Heart right ventricle (tissue), 16 donors: ENCODE measurements around the gene ZDHHC4. TPM values are rescaled to one million over a fixed set of nuclear protein-coding genes. Genes with fewer than 3 reads are reported as not detected.

ENCODE experiments used
- ATAC-seq, 8 donors: fragments of 200-7000 bp; cut with Tn5 transposase; one replicate each; pipeline ENCODE4 v1.9.1; 2020; ENCODE audit warnings: mild to moderate bottlenecking in 8 of 8, moderate library complexity in 8 of 8, moderate number of reproducible peaks in 1 of 8
- DNase-seq, 2 donors: peaks; one replicate each; pipeline ENCODE4 v3.0.0-alpha.2; 2020
- H3K27ac ChIP-seq, 10 donors: fragments of 200-600 bp; sonication (generic) in 2 of 10; one replicate each; pipeline versions ENCODE4 v1.5.0 to v1.8.0; 2020 to 2022; ENCODE audit warnings: mild to moderate bottlenecking in 3 of 10
- H3K27me3 ChIP-seq, 7 donors: fragments of 200-600 bp; one replicate each; pipeline ENCODE4 v1.8.0; 2021 to 2022; ENCODE audit warnings: mild to moderate bottlenecking in 2 of 7
- H3K36me3 ChIP-seq, 9 donors: fragments of 200-600 bp; sonication (generic) in 1 of 9; one replicate each; pipeline versions ENCODE4 v1.5.0 to v1.8.0; 2020 to 2022; ENCODE audit warnings: mild to moderate bottlenecking in 2 of 9
- H3K4me1 ChIP-seq, 9 donors: fragments of 200-600 bp; sonication (generic) in 1 of 9; one replicate each; pipeline versions ENCODE4 v1.5.0 to v1.8.0; 2020 to 2022; ENCODE audit warnings: mild to moderate bottlenecking in 4 of 9
- H3K4me3 ChIP-seq, 10 donors: fragments of 200-600 bp; sonication (generic) in 2 of 10; one replicate each; pipeline versions ENCODE4 v1.5.0 to v1.8.0; 2020 to 2022; ENCODE audit warnings: mild to moderate bottlenecking in 7 of 10, moderate library complexity in 2 of 10
- H3K9me3 ChIP-seq, 11 donors: fragments of 200-600 bp in 10 of 11; sonication (generic) in 2 of 11; one replicate each; pipeline versions ENCODE4 v1.5.0 to v1.8.0; 2013 to 2022; ENCODE audit warnings: mild to moderate bottlenecking in 2 of 11, control low read depth in 1 of 11, moderate library complexity in 1 of 11
- CTCF ChIP-seq, 9 donors: fragments of 200-600 bp; sonication (generic) in 2 of 9; IDR thresholded peaks; one replicate each; pipeline versions ENCODE4 v1.5.0 to v1.8.0; 2021 to 2022; ENCODE audit warnings: antibody characterized with exemption in 9 of 9, mild to moderate bottlenecking in 5 of 9, moderate library complexity in 1 of 9
- WGBS, 2 donors: extraction: QIAGEN DNeasy Blood & Tissue Kit; methylation state at CpG; one replicate each; pipeline ENCODE4 v1.1.7; 2013; ENCODE audit warnings: inconsistent platforms in 1 of 2; 5-methylcytosine and 5-hydroxymethylcytosine counted together
- intact Hi-C, 10 donors: fragments of 100-400 bp; cut with DNase I; formaldehyde crosslinking; loops; one replicate each; pipeline versions ENCODE4 v1.11.1 to v1.14.2; 2022
- polyA plus RNA-seq, 2 donors: library from polyadenylated mRNA; stranded (reverse); fragments of 200-250 nt; gene quantifications; one replicate each; pipeline ENCODE4 v1.2.3, GENCODE V29; 2013
- total RNA-seq, 10 donors: library from RNA; stranded (reverse); fragmentation: NEBNext Ultra II Directional in 3 of 10; extraction: Animal tissue kit (Norgen Biotek cat#: 25700) in 3 of 10; gene quantifications; one replicate each; pipeline versions ENCODE4 v1.2.1 to v1.2.4, GENCODE V29; 2021 to 2023
- donor health status: Arrhythmogenic right ventricular cardiomyopathy.
- donor health status: ischemic (EF 13 %, LVEDD 7.1; RV severe dilation, severe dysfunction).
- donor health status: healthy with polysubstance abuse.
- donor health status: DM: no; HTN: yes; CAD: no.
- donor health status: DM: no; HTN: no; CAD: no.
- donor health status: ischemic (EF 25% LVEDD 6.9; RV normal size, moderate dysfunction).
- donor health status: ischemic (EF 25% LVEDD 5.7; RV mildly dilated, moderate dysfunction).
- donor health status: healthy.
- donor health status: DM: yes; HTN: yes; CAD: no.
- donor health status: Ischemic cardiomyopathy.
- donor health status: ischemic (EF 35%, LVEDD 5.7; RV mildly dilated, moderate dysfunction).
- donor health status: nonischemic (EF 11% LVEDD 7.7; RV severe dilation, severe dysfunction).
- donor health status: DM: yes; HTN: yes; CAD: no.
- donor health status: PGD.
- donor health status: ischemic (EF 29% LVEDD 5.4; RV normal size, mild dysfunction).
- donor health status: nonischemic (EF 23%, LVEDD 6.1; RV moderate dilation, normal function).

ZDHHC4 gene
- total and polyA plus RNA-seq, 12 donors = 25.5 to 54.2 (median 43.3) TPM

GRCh38 chr7:6622134-6622710 is 45.0 kb downstream of the ZDHHC4 start:
- H3K4me1 ChIP-seq = peaks cover 0 to 3% (median 0%) of the 10 kb centered on the region in 9 donors
- no peaks in the 10 kb centered on the region for H3K9me3 ChIP-seq
- WGBS, 2 donors = 97% methylated on average over 66 to 67 of the region's 67 CpGs
- no peak for TF ChIP-seq CTCF (IDR thresholded peaks at IDR 0.05)
- no peak overlapping the region for H3K27ac ChIP-seq
- H3K4me3 ChIP-seq = no peak overlapping the region
- ATAC-seq (no peak), DNase-seq (no peak)
- intact Hi-C loops = no loop called here
- no peaks in the 10 kb centered on the region for H3K27me3 ChIP-seq
- peaks cover 0 to 65% (median 8%) of the 10 kb centered on the region in 9 donors for H3K36me3 ChIP-seq

- 83 to 84% methylated on average over 15 of the region's 15 CpGs for WGBS, 2 donors
- DNase-seq = no peak
Measured at GRCh38 chr7:6623589-6624245, 46.5 kb downstream of the ZDHHC4 start.

DNA sequence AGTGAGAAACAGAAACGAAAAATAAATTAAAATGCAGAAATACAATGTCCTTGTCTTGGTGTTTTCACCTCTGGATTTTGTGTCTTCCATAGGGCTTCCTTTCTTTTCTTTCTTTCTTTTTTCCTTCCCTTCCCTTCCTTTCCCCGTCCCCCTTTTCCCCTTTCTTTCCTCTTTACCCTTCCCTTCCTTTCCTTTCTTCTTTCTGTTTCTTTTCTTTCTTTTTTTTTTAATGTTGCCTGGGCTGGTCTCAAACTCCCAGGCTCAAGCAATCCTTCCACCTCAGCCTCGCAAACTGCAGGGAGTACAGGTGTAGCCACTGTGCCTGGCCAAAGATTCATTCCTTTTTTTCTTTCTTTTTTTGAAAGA is 47.0 kb downstream of the ZDHHC4 start:
- H3K9me3 ChIP-seq = no peaks in the 10 kb centered on the region
- TF ChIP-seq CTCF (IDR thresholded peaks at IDR 0.05) = no peak
- H3K27ac ChIP-seq = peak overlapping the region in 1 of 10 donors; percentile 53
- DNase-seq (no peak), ATAC-seq (no peak)
- no peaks in the 10 kb centered on the region for H3K27me3 ChIP-seq
- peaks cover 0 to 51% (median 8%) of the 10 kb centered on the region in 9 donors for H3K36me3 ChIP-seq
- peaks cover 0 to 3% (median 0%) of the 10 kb centered on the region in 9 donors for H3K4me1 ChIP-seq
- WGBS, 2 donors = 79 to 83% methylated on average over 3 of the region's 3 CpGs
- intact Hi-C loops = no loop called here
- no peak overlapping the region for H3K4me3 ChIP-seq

More at GRCh38 chr7:6623589-6624245, 46.5 kb downstream of the ZDHHC4 start:
- Histone ChIP-seq H3K9me3 (no peaks in the 10 kb centered on the region), H3K27ac (peak overlapping the region in 1 of 10 donors; percentile 53), H3K4me1 (peaks cover 0 to 3% (median 0%) of the 10 kb centered on the region in 9 donors), H3K4me3 (no peak overlapping the region), H3K36me3 (peaks cover 0 to 51% (median 8%) of the 10 kb centered on the region in 9 donors), H3K27me3 (no peaks in the 10 kb centered on the region)
- no peak for ATAC-seq
- intact Hi-C loops = no loop called here
- no peak for TF ChIP-seq CTCF (IDR thresholded peaks at IDR 0.05)

DNA sequence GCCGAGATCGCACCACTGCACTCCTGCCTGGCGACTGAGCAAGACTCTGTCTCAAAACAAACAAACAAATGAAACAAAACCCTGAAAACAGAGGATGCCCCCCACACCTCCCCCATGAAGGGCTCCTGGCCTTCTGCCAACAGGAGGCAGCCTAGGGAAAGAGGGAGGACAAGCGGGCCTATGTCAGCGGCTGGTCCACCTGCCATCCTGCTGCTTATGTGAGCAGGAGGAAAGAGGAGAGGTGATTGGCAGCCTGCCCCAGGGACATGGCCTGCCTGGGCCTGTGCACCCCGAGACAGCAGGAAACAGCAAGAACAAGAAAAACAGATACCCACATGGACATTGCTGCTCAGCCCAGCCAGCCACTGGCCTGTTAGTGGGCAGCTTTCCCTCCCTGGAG is 50.8 kb downstream of the ZDHHC4 start:
- intact Hi-C loops = no loop called here
- Histone ChIP-seq H3K27me3 (no peaks in the 10 kb centered on the region), H3K9me3 (no peaks in the 10 kb centered on the region), H3K36me3 (peaks cover 0 to 22% (median 0%) of the 10 kb centered on the region in 9 donors), H3K4me1 (no peaks in the 10 kb centered on the region), H3K4me3 (no peak overlapping the region), H3K27ac (no peak overlapping the region)
- TF ChIP-seq CTCF (IDR thresholded peaks at IDR 0.05) = no peak
- 88 to 89% methylated on average over 6 of the region's 6 CpGs for WGBS, 2 donors
- DNase-seq = no peak
- no peak for ATAC-seq
